ENCODE measurements around the gene NID1. TPM values are rescaled to one million over a fixed set of nuclear protein-coding genes. Genes with fewer than 3 reads are reported as not detected.

Gene NID1
- total and polyA plus RNA-seq, 4 donors: 21.2 to 90.1 (median 55.2) TPM

- H3K27me3 ChIP-seq (ENCODE audit: control insufficient read depth in 4 of 4, insufficient read depth in 4 of 4, low read length in 3 of 4): no peaks in the 10 kb centered on the region
- peaks cover 12 to 48% (median 39%) of the 10 kb centered on the region in 4 donors for H3K36me3 ChIP-seq (ENCODE audit: control insufficient read depth in 4 of 4, insufficient read depth in 3 of 4, low read depth in 1 of 4, low read length in 3 of 4)
- DNase-seq (ENCODE audit: low spot score): no peak
- H3K9me3 ChIP-seq (ENCODE audit: control insufficient read depth in 4 of 4, low read length in 3 of 4): no peaks in the 10 kb centered on the region
- no peak overlapping the region for H3K27ac ChIP-seq (ENCODE audit: low read depth in 1 of 2, low read length in 2 of 2)
- TF ChIP-seq FOXA1 (IDR thresholded peaks at IDR 0.05) (no peak), EGR1 (IDR thresholded peaks at IDR 0.05; ENCODE audit: low read depth in 2 of 2) (no peak), NR2F2 (IDR thresholded peaks at IDR 0.05) (no peak), YY1 (IDR thresholded peaks at IDR 0.05) (no peak), MAX (IDR thresholded peaks at IDR 0.05) (no peak), ZBTB33 (IDR thresholded peaks at IDR 0.05) (no peak), GABPA (IDR thresholded peaks at IDR 0.05 in 1 of 2, conservative IDR thresholded peaks at IDR 0.05 in 1 of 2) (no peak), RXRA (IDR thresholded peaks at IDR 0.05) (no peak)
- no peak overlapping the region for H3K9ac ChIP-seq (ENCODE audit: low read depth in 1 of 2, low read length in 2 of 2)
- peaks cover 4 to 16% (median 10%) of the 10 kb centered on the region in 4 donors for H3K4me1 ChIP-seq (ENCODE audit: control insufficient read depth in 4 of 4, insufficient read depth in 4 of 4, low read length in 3 of 4)
- WGBS: 96% methylated on average over 15 of the region's 15 CpGs
- no peak overlapping the region for H3K4me3 ChIP-seq (ENCODE audit: low read depth in 1 of 3, low read length in 3 of 3)
Measured at GRCh38 chr1:236038034-236038433, 26.9 kb downstream of the NID1 start.

- no peak overlapping the region for H3K9ac ChIP-seq (ENCODE audit: low read depth in 1 of 2, low read length in 2 of 2)
- H3K4me3 ChIP-seq (ENCODE audit: low read depth in 1 of 3, low read length in 3 of 3): no peak overlapping the region
- no peaks in the 10 kb centered on the region for H3K27me3 ChIP-seq (ENCODE audit: control insufficient read depth in 4 of 4, insufficient read depth in 4 of 4, low read length in 3 of 4)
- peaks cover 16 to 47% (median 39%) of the 10 kb centered on the region in 4 donors for H3K36me3 ChIP-seq (ENCODE audit: control insufficient read depth in 4 of 4, insufficient read depth in 3 of 4, low read depth in 1 of 4, low read length in 3 of 4)
- peaks cover 4 to 15% (median 10%) of the 10 kb centered on the region in 4 donors for H3K4me1 ChIP-seq (ENCODE audit: control insufficient read depth in 4 of 4, insufficient read depth in 4 of 4, low read length in 3 of 4)
- TF ChIP-seq TAF1 (conservative IDR thresholded peaks at IDR 0.05) (no peak), SP1 (IDR thresholded peaks at IDR 0.05) (no peak), HNF4G (IDR thresholded peaks at IDR 0.05) (no peak), ATF3 (IDR thresholded peaks at IDR 0.05) (no peak), YY1 (IDR thresholded peaks at IDR 0.05) (no peak), EGR1 (IDR thresholded peaks at IDR 0.05; ENCODE audit: low read depth in 2 of 2) (no peak), NR2F2 (IDR thresholded peaks at IDR 0.05) (no peak), GABPA (IDR thresholded peaks at IDR 0.05 in 1 of 2, conservative IDR thresholded peaks at IDR 0.05 in 1 of 2) (no peak), RAD21 (IDR thresholded peaks at IDR 0.05) (no peak), RXRA (IDR thresholded peaks at IDR 0.05) (no peak), HNF4A (conservative IDR thresholded peaks at IDR 0.05) (no peak), REST (IDR thresholded peaks at IDR 0.05) (no peak), ZBTB33 (IDR thresholded peaks at IDR 0.05) (no peak), FOXA1 (IDR thresholded peaks at IDR 0.05) (no peak), FOXA2 (IDR thresholded peaks at IDR 0.05) (no peak), MAX (IDR thresholded peaks at IDR 0.05) (no peak), JUND (IDR thresholded peaks at IDR 0.05) (no peak)
- TF ChIP-seq, protein P1, sequence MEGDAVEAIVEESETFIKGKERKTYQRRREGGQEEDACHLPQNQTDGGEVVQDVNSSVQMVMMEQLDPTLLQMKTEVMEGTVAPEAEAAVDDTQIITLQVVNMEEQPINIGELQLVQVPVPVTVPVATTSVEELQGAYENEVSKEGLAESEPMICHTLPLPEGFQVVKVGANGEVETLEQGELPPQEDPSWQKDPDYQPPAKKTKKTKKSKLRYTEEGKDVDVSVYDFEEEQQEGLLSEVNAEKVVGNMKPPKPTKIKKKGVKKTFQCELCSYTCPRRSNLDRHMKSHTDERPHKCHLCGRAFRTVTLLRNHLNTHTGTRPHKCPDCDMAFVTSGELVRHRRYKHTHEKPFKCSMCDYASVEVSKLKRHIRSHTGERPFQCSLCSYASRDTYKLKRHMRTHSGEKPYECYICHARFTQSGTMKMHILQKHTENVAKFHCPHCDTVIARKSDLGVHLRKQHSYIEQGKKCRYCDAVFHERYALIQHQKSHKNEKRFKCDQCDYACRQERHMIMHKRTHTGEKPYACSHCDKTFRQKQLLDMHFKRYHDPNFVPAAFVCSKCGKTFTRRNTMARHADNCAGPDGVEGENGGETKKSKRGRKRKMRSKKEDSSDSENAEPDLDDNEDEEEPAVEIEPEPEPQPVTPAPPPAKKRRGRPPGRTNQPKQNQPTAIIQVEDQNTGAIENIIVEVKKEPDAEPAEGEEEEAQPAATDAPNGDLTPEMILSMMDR (IDR thresholded peaks at IDR 0.05; ENCODE audit: low read depth, low read length, missing input control): no peak
- no peaks in the 10 kb centered on the region for H3K9me3 ChIP-seq (ENCODE audit: control insufficient read depth in 4 of 4, low read length in 3 of 4)
- H3K27ac ChIP-seq (ENCODE audit: low read depth in 1 of 2, low read length in 2 of 2): no peak overlapping the region
- DNase-seq (ENCODE audit: low spot score): no peak
- WGBS: 82% methylated on average over 8 of the region's 8 CpGs
Measured at GRCh38 chr1:236035681-236036101, 29.2 kb downstream of the NID1 start.
